OCI-LY7 (cell line): ENCODE measurements around the gene KDM4F. TPM values are rescaled to one million over a fixed set of nuclear protein-coding genes. Genes with fewer than 3 reads are reported as not detected.

Experiments used
- BruUV-seq: library from RNA; stranded (reverse); fragments of 400-500 nt; replicated peaks from 2 replicates; lab custom pipeline; 2021; lab: Mats Ljungman, UMichigan
- CTCF ChIA-PET: fragments of 300-600 bp; sonication (Branson Sonifier 250); formaldehyde crosslinking; loops from one replicate; lab custom pipeline; 2022; ENCODE audit warnings: antibody characterized with exemption; ENCODE audit not compliant: unreplicated experiment; lab: Charles Lee
- POLR2A ChIA-PET: fragments of 300-600 bp; sonication (Branson Sonifier 250); formaldehyde crosslinking; loops from one replicate; lab custom pipeline; 2022; ENCODE audit warnings: antibody characterized with exemption; lab: Charles Lee
- DNase-seq: peaks from one replicate; pipeline ENCODE4 v3.0.0-alpha.2; 2015; ENCODE audit warnings: low spot score
- H2AFZ ChIP-seq: fragments of 200-600 bp; sonication (generic), shearing (Covaris generic); 2 replicates; pipeline ENCODE4 v1.6.1; 2014; ENCODE audit warnings: mild to moderate bottlenecking, antibody characterized with exemption, low read length, moderate library complexity
- H3K27ac ChIP-seq: fragments of 200-600 bp; sonication (generic); 2 replicates; pipeline ENCODE4 v1.5.1; 2014; ENCODE audit warnings: mixed run types, low read depth, mild to moderate bottlenecking, moderate library complexity, low read length, inconsistent platforms; ENCODE audit not compliant: poor library complexity, severe bottlenecking
- H3K36me3 ChIP-seq: fragments of 200-600 bp; sonication (generic); 2 replicates; pipeline ENCODE4 v1.6.1; 2014; ENCODE audit warnings: mild to moderate bottlenecking, antibody characterized with exemption, low read length, moderate library complexity, mixed read lengths; ENCODE audit not compliant: insufficient read depth
- H3K4me1 ChIP-seq: fragments of 200-600 bp; sonication (generic); 2 replicates; pipeline ENCODE4 v1.5.1; 2014; ENCODE audit warnings: mild to moderate bottlenecking, low read length; ENCODE audit not compliant: insufficient read depth, poor library complexity, severe bottlenecking
- H3K4me2 ChIP-seq: fragments of 200-600 bp; sonication (generic); 2 replicates; pipeline ENCODE4 v1.6.1; 2014; ENCODE audit warnings: mild to moderate bottlenecking, low read length
- H3K4me3 ChIP-seq: fragments of 200-600 bp; sonication (generic); 2 replicates; pipeline ENCODE4 v1.5.1; 2014; ENCODE audit warnings: mild to moderate bottlenecking, low read depth, low read length; ENCODE audit not compliant: poor library complexity, severe bottlenecking
- H3K79me2 ChIP-seq: fragments of 200-600 bp; sonication (generic); 2 replicates; pipeline ENCODE4 v1.6.1; 2016; ENCODE audit warnings: low read depth, mild to moderate bottlenecking, low read length, moderate library complexity, mixed read lengths; ENCODE audit not compliant: insufficient read depth
- H3K9me2 ChIP-seq: fragments of 200-600 bp; sonication (generic); 2 replicates; pipeline ENCODE4 v1.6.1; 2016; ENCODE audit warnings: mild to moderate bottlenecking, low read length, mixed read lengths; ENCODE audit not compliant: insufficient read depth
- H3K9me3 ChIP-seq: fragments of 200-600 bp; sonication (generic); 2 replicates; pipeline ENCODE4 v1.6.1; 2014; ENCODE audit warnings: mild to moderate bottlenecking, mixed run types, low read length, mixed read lengths
- H4K20me1 ChIP-seq: fragments of 200-600 bp; sonication (generic); 2 replicates; pipeline ENCODE4 v1.6.1; 2014; ENCODE audit warnings: mild to moderate bottlenecking, antibody characterized with exemption, low read length, moderate library complexity, mixed read lengths; ENCODE audit not compliant: insufficient read depth
- CTCF ChIP-seq: fragments of 200-600 bp; sonication (generic); conservative IDR thresholded peaks from 2 replicates; pipeline ENCODE4 v1.5.1; 2014; ENCODE audit warnings: mild to moderate bottlenecking, antibody characterized with exemption, low read length, moderate library complexity, mixed read lengths
- EZH2phosphoT487 ChIP-seq: fragments of 200-600 bp; sonication (generic); IDR thresholded peaks from 2 replicates; pipeline ENCODE4 v1.6.1; 2018; ENCODE audit warnings: low read depth, borderline replicate concordance, mild to moderate bottlenecking, mixed run types, antibody characterized with exemption, low read length, moderate library complexity, mixed read lengths
- intact Hi-C: fragments of 100-400 bp; cut with micrococcal nuclease; formaldehyde crosslinking; loops from one replicate; pipeline ENCODE4 v1.10.0; 2022; ENCODE audit not compliant: unreplicated experiment
- total RNA-seq, 2 experiments: library from RNA; depleted of rRNA in 1 of 2; stranded (reverse); fragments of >200 nt in 1 of 2; shearing (Covaris generic) in 1 of 2; gene quantifications; 2 replicates each; pipeline ENCODE4 v1.2.3, GENCODE V29; 2014 to 2022

The KDM4F gene
- total RNA-seq, 2 experiments from 2014 or later, result not detected

DNA sequence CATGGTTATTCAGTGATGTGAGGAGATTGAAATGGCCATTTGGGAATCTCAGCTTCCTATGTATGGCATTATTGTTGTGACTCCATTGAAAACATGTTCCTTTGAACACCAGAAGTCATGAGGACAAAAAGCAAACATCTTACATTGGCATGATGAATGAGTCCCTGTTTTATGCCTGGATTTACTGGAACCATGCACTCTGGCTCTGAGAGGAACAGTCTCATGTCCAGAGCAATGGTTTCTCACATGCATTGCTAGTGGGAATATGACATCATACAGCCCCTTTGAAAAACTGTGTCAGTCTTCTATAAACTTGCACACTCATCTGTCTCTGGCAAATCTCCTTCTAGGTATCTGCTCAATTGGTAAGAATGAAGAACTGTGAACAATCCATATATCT, 3.4 kb upstream of the KDM4F start:
- Histone ChIP-seq H3K36me3 (no peaks in the 10 kb centered on the region), H3K4me2 (no peak overlapping the region), H3K79me2 (no peaks in the 10 kb centered on the region), H2AFZ (no peak overlapping the region), H3K9me2 (no peaks in the 10 kb centered on the region), H4K20me1 (no peaks in the 10 kb centered on the region), H3K4me3 (no peak overlapping the region), H3K9me3 (no peaks in the 10 kb centered on the region), H3K4me1 (no peaks in the 10 kb centered on the region), H3K27ac (no peak overlapping the region)
- intact Hi-C loops, result no loop called here
- ChIA-PET POLR2A (no interaction called here), CTCF (no interaction called here)
- no peak for DNase-seq
- TF ChIP-seq CTCF (no peak), EZH2phosphoT487 (no peak)
- no TSS peak for BruUV-seq

DNA sequence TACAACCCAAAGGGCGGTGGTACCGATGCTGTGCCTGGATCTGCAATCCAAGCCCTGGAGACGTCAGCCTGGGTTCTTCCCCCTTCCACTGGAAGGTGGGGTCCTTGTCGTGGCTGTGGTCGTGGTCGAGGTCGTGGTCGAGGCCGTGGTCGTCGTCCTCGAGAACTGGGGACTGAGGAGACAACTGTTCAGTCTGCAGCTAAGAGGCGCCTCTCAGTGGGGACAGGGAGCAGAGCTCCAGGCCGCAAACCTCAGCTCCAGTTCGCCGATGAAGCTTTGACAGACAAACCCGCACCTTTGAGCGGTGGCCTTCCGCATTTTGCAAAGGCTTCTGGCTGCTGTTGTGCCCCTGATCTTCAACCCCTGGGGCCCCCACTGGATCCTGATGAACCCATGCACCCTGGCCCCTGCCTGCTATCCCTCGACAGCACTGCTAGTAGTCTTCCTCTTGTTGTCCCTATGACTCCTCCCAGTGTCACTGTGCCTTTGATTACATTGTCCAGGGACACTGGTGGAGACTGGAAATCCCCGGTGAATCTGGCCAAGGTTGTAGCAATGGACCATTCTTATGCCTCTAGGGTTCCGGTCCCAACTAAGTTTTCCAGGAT, 1.5 kb downstream of the KDM4F start:
- H3K27ac ChIP-seq, result no peak overlapping the region
- H3K79me2 ChIP-seq, result no peaks in the 10 kb centered on the region
- ChIA-PET CTCF (no interaction called here), POLR2A (no interaction called here)
- no peaks in the 10 kb centered on the region for H4K20me1 ChIP-seq
- DNase-seq, result no peak
- H2AFZ ChIP-seq, result no peak overlapping the region
- TF ChIP-seq CTCF (no peak), EZH2phosphoT487 (no peak)
- intact Hi-C loops, result no loop called here
- no peak overlapping the region for H3K4me3 ChIP-seq
- no peaks in the 10 kb centered on the region for H3K4me1 ChIP-seq
- no peaks in the 10 kb centered on the region for H3K9me3 ChIP-seq
- no peaks in the 10 kb centered on the region for H3K36me3 ChIP-seq
- H3K4me2 ChIP-seq, result no peak overlapping the region
- H3K9me2 ChIP-seq, result no peaks in the 10 kb centered on the region
- no TSS peak for BruUV-seq

DNA sequence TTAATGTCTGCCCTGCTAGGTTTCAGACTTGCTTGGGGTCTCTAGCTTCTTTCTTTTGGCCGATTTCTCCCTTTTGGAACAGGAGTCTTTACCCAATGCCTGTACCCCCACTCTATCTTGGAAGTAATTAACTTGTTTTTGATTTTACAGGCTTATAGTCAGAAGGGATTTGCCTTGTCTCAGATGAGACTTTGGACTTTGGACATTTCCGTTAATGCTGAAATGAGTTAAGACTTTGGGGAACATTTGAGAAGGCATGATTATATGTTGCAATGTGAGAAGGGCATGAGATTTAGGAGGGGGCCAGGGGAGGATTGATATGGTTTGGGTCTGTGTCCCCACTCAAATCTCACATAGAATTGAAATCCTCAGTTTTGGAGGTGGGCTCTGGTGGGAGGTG, 5.1 kb downstream of the KDM4F start:
- DNase-seq, result no peak
- Histone ChIP-seq H3K36me3 (no peaks in the 10 kb centered on the region), H3K9me3 (no peaks in the 10 kb centered on the region), H3K4me3 (no peak overlapping the region), H2AFZ (no peak overlapping the region), H3K9me2 (no peaks in the 10 kb centered on the region), H3K27ac (no peak overlapping the region), H3K4me1 (no peaks in the 10 kb centered on the region), H3K4me2 (no peak overlapping the region), H3K79me2 (no peaks in the 10 kb centered on the region), H4K20me1 (no peaks in the 10 kb centered on the region)
- BruUV-seq, result no TSS peak
- POLR2A ChIA-PET, result interaction anchor here (1.4 kb wide), 1 partner anchor 12 kb away, joined by 4 read pairs; the partner anchor contains the start of gene SRSF8
- no peak for TF ChIP-seq EZH2phosphoT487
- no peak for TF ChIP-seq CTCF
- CTCF ChIA-PET, result no interaction called here
- intact Hi-C loops, result no loop called here
